ENCODE data around the gene DCTN4. TPM values are rescaled to one million over a fixed set of nuclear protein-coding genes. Genes with fewer than 3 reads are reported as not detected.

The DCTN4 gene
- total RNA-seq, 3 donors from 2014 or later (not counting 1 experiment from before 2014, with no cell fraction given) = 90.0 to 108 (median 92.0) TPM

DNA sequence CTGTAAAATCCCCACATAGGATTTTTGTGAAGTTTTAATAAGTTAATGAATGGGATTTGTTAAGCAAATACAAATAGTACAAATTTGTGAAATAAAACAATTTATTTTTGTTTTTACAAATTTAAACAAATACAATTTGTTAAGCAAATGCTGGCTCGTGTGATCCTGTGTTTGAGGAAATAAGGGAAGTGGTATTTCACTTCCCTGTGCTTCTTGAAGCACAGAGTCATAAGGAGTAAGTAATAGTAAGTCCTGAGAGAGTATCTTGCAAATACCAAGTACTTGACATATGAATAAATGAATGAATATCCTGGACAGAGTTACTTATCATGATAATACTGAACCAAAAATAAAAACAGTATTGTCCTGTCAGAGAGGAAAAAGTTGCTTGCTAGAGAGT, 28.8 kb upstream of the DCTN4 start:
- Mint-ChIP-seq H3K4me1 (peaks cover 44 to 51% of the 10 kb centered on the region in 2 donors), H3K4me3 (no peak overlapping the region), H3K27me3 (ENCODE audit: low read depth in 2 of 2) (no peaks in the 10 kb centered on the region), H3K9me3 (no peaks in the 10 kb centered on the region), H3K27ac (no peak overlapping the region), H3K36me3 (no peaks in the 10 kb centered on the region)
- Histone ChIP-seq H3K4me3 (ENCODE audit: low read length) (no peak overlapping the region), H3K9me3 (ENCODE audit: control insufficient read depth, insufficient read depth, low read length) (no peaks in the 10 kb centered on the region), H3K27ac (ENCODE audit: low read length) (no peak overlapping the region), H3K36me3 (ENCODE audit: control insufficient read depth, insufficient read depth, low read length) (no peaks in the 10 kb centered on the region), H3K4me1 (ENCODE audit: control insufficient read depth, insufficient read depth, low read length) (peaks cover 21% of the 10 kb centered on the region), H3K27me3 (ENCODE audit: control insufficient read depth, insufficient read depth, low read length) (no peaks in the 10 kb centered on the region)
- ATAC-seq (no peak), DNase-seq (no peak)
- 0% methylated on average over 1 of the region's 1 CpG for WGBS (ENCODE audit: insufficient coverage)
- intact Hi-C loops (cut with micrococcal nuclease) = loop anchor here (10.0 kb wide), 1 partner anchor 307 kb away; no protein-coding TSS in a partner anchor
- no peak for TF ChIP-seq CTCF (IDR thresholded peaks at IDR 0.05)

- ATAC-seq = no peak
Observed at GRCh38 chr5:150786876-150787275, 28.1 kb upstream of the DCTN4 start.

GRCh38 chr5:150785950-150786349, 27.1 kb upstream of the DCTN4 start:
- Mint-ChIP-seq H3K4me3 (peak overlapping the region; percentile 1), H3K4me1 (peaks cover 58 to 60% of the 10 kb centered on the region in 2 donors)

More at GRCh38 chr5:150786876-150787275, 28.1 kb upstream of the DCTN4 start:
- Histone ChIP-seq H3K27ac (ENCODE audit: low read length) (no peak overlapping the region), H3K27me3 (ENCODE audit: control insufficient read depth, insufficient read depth, low read length) (no peaks in the 10 kb centered on the region), H3K4me3 (ENCODE audit: low read length) (no peak overlapping the region), H3K9me3 (ENCODE audit: control insufficient read depth, insufficient read depth, low read length) (no peaks in the 10 kb centered on the region), H3K4me1 (ENCODE audit: control insufficient read depth, insufficient read depth, low read length) (peaks cover 25% of the 10 kb centered on the region), H3K36me3 (ENCODE audit: control insufficient read depth, insufficient read depth, low read length) (no peaks in the 10 kb centered on the region)
- H3K27me3 Mint-ChIP-seq (ENCODE audit: low read depth in 2 of 2) = no peaks in the 10 kb centered on the region
- no peak for TF ChIP-seq CTCF (IDR thresholded peaks at IDR 0.05)
- WGBS (ENCODE audit: insufficient coverage) = 93% methylated on average over 1 of the region's 1 CpG
- intact Hi-C loops (cut with micrococcal nuclease) = loop anchor here (10.0 kb wide), 1 partner anchor 308 kb away; no protein-coding TSS in a partner anchor
- H3K9me3 Mint-ChIP-seq = no peaks in the 10 kb centered on the region
- H3K36me3 Mint-ChIP-seq = no peaks in the 10 kb centered on the region
- no peak overlapping the region for H3K4me3 Mint-ChIP-seq
- no peak for DNase-seq
- peaks cover 49 to 57% of the 10 kb centered on the region in 2 donors for H3K4me1 Mint-ChIP-seq
- H3K27ac Mint-ChIP-seq = peak overlapping the region; percentile 6 to 16

More at GRCh38 chr5:150785950-150786349, 27.1 kb upstream of the DCTN4 start:
- TF ChIP-seq CTCF (IDR thresholded peaks at IDR 0.05) = no peak
- Mint-ChIP-seq H3K9me3 (no peaks in the 10 kb centered on the region), H3K27ac (peak overlapping the region; percentile 6 to 93), H3K27me3 (ENCODE audit: low read depth in 2 of 2) (no peaks in the 10 kb centered on the region), H3K36me3 (no peaks in the 10 kb centered on the region)
- Histone ChIP-seq H3K4me3 (ENCODE audit: low read length) (no peak overlapping the region), H3K9me3 (ENCODE audit: control insufficient read depth, insufficient read depth, low read length) (no peaks in the 10 kb centered on the region), H3K27me3 (ENCODE audit: control insufficient read depth, insufficient read depth, low read length) (no peaks in the 10 kb centered on the region), H3K36me3 (ENCODE audit: control insufficient read depth, insufficient read depth, low read length) (no peaks in the 10 kb centered on the region), H3K4me1 (ENCODE audit: control insufficient read depth, insufficient read depth, low read length) (peaks cover 25% of the 10 kb centered on the region), H3K27ac (ENCODE audit: low read length) (no peak overlapping the region)
- no peak for ATAC-seq
- intact Hi-C loops (cut with micrococcal nuclease) = loop anchor here (10.0 kb wide), 1 partner anchor 309 kb away; no protein-coding TSS in a partner anchor
- DNase-seq = no peak
- WGBS (ENCODE audit: insufficient coverage) = 86% methylated on average over 1 of the region's 1 CpG

Measured in natural killer cell (primary cell).